HG03108 (cell line): ENCODE measurements around the gene LYRM7.
A peak's percentile ranks its signal among the peaks of the same experiment; 100 is the strongest.
"Not testable (repeated sequence)": the region's sequence is repeated elsewhere in the genome, so short reads cannot be mapped to it uniquely, and the experiment has no call there.

Experiments used
- ATAC-seq: cut with Tn5 transposase; IDR thresholded peaks from one replicate; pipeline ENCODE4 v1.9.1; 2021; ENCODE audit warnings: moderate library complexity; ENCODE audit not compliant: unreplicated experiment

Gene LYRM7

DNA sequence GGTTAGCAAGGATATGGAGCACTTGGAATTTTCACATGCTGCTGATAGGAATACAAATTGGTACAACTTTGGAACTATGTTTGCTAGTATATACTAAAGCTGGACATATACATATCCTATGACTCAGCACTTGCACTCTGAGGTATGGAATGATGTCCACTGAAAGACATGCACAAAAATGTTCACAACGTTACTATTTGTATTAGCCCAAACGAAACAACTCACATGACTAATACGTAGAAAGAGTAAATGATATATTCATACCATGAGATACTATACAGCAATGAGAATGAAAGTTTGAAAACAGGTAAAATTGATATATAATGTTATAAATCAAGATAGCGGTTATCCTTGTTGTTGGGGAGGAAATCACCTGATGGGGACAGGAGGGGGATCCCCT, 47.6 kb downstream of the LYRM7 start:
- no peak for ATAC-seq

DNA sequence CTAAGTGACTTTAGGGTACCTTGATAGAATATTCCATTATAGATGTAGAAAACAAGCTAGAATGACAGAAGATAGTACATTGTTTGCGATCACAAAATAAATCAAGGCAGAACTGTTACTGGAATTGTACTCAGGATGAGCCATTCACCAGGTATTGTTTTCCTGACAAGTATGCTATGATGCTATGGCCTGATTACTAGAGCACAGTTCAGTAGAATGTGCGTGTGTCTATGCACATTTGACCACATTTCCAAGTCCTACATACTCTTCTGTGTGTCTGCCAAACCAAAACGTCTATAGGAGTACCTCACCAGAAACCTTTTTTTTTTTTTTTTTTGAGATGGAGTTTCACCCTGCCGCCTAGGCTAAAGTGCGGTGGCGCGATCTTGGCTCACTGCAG, 49.8 kb downstream of the LYRM7 start:
- ATAC-seq, result no peak

DNA sequence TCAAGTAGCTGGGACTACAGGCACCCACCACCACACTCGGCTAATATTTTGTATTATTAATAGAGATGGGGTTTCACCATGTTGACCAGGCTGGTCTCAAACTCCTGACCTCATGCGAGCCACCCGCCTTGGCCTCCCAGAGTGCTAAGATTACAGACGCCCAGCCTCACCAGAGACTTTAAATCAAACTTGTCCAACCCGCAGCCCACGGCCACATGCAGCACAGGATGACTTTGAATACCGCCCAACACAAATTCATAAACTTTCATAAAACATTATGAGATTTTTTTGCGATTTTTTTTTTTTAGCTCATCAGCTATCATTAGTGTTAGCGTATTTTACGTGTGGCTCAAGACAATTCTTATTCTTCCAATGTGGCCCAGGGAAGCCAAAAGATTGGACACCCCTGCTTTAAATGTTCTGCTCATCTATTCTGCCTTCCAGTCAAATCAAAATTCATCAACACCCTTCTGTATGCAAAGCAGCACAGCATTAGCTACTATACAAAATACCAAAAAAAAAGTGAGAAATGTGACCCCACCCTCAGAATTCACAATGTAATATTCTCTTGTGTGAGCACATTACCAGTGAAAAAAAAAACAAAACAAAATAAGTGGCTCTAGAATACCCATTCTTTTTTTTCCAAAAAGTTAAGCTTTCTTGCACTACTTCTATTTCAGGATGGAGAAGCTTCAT, 50.4 kb downstream of the LYRM7 start:
- ATAC-seq, result no peak

DNA sequence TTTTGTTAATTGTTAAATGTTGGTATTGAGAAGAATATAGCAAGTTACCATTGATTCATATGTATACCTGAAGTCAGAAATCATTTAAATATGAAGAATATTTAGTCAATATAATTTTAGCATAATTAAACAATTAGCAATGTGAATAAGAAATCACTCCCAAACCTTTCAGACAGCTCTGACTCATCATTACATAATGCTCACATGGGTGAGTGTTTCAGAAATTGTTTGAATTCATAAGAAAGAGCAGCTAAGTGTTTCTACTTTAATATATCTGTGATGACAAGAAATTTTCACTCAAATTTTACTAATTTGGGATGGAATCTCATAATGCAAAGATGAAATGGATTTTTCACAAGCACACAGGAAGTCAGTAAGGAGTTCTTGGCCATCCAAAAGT, 51.1 kb downstream of the LYRM7 start:
- ATAC-seq, result no peak

DNA sequence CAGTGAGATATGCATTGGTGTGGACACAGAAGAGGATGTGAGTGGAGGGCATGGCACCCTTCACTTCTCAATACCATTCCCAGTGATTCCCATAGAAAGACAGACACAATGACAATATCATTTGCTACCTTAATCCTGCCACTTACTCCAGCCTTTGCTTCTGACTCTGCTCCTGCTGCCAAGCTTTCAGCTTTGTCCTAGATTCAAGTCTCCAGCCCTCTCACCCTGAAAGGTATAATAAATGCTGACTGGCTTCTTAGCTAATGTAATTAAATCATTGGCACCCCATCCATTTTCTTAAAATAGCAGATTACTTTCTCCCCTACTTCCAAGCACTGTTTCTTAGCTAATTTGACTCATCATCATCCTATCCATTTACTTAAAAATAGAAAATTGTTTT, 52.0 kb downstream of the LYRM7 start:
- ATAC-seq, result no peak

DNA sequence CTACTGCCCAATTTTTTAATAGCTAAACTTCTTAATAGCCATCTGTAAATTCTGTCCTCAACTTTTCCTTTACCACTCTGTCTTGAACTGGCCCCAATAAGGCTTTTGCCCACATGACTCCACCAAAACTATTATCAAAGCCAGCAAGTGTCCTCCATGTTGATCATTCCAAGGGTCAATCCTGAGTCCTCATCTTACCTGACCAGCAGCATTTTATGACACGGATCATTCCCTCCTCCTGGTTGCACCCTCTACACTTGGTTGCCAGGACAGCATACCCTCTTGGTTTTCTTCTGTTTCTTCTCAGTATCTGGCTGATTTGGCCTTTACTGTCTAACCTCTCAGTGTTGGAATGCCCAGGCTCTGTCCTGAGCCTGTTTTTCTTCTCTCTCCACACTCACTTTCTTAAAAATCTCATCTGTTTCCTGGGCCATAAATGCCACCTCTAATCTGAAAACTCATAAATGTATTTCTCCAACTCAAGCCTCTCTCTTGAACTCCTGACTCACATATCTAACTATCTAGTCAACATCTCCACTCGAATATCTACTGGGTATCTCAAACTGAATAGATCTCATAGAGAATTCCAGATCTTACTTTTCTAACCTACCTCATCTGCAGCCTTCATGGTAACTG, 53.1 kb downstream of the LYRM7 start:
- no peak for ATAC-seq

DNA sequence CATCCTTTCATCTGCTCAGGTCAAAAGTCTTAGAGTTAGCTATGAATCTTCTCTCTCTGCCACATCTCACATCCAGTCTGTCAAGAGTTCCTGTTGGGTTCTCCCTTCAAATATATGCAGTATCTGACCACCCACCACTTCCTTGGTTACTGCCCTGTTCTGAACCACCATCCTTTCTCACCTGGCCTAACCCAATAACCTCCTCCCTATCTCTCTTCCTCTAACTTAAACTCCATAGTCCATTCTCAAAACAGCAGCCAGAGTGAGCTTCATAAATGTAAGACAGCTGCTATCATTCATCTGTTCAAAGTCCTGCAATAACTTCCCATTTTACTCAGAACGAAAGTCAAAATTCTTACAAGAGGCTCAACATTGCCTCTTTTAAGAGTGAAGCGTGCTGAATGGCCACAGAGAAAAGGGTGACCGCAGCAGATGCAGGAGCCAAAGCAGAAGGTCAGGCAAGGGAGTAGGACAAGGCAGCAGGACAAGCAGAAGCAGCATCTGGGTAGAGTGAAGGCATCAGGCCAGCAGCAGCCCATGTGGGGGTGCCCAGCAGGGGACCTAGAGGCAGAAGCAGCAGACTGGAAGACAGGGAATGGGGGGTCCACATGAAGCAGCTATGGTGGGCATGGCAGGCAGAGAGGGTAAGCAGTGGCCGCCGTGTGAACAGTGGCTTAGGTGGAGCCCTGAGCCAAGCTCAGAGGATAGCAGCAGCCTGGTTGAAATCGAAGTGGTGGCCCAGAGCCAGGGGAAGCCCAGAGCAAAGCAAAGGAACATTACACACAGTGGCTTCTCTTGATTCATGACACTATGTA, 53.9 kb downstream of the LYRM7 start:
- peak; percentile 82 for ATAC-seq

DNA sequence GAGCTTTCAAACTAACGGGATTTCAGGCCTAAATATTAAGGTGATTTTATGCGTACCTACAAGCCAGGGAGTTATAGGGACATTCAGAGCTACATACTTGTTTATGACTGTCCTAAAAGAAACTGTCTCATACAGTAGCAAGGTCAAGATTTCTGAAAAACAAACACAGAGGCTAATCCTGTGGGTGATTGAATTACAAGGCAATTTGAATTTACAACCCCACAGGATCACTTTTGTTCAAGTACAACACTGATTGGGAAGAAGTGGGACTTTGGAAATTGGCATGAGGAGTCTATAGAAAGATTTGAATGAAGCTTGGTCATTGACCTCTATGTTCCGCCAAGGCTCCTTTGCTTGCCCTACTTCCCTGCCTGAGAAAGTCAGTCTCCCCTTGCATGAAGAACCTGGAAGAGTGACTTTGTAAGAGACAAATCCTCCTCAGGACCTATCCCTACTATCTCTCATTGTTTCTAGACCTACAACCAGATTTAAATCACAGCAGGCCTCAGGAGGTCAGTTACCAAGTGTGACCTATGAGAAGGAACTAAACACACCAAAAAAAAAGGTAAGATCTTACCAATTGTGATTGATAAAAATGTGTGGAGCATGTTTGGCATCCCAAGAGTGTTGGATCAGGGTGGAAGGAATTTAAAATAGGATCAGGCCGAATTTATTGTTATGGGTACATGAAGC, 54.7 kb downstream of the LYRM7 start:
- ATAC-seq, result no peak

DNA sequence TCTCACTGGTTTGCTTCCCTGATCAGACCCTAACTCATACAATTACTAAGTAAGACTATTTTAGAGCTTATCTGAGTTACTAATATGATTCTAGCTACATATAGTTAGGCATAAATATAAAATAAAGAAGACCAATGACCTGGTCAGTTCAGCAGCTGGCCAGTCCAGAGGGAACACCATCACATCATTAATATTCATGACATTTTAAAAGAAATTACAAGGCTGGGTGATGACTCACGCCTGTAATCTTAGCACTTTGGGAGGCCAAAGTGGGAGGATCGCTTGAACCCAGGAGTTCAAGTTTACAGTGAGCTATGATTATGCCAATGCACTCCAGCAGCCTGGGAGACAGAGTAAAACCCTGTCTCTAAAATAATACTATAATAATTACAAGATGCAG, 56.2 kb downstream of the LYRM7 start:
- ATAC-seq, result no peak

DNA sequence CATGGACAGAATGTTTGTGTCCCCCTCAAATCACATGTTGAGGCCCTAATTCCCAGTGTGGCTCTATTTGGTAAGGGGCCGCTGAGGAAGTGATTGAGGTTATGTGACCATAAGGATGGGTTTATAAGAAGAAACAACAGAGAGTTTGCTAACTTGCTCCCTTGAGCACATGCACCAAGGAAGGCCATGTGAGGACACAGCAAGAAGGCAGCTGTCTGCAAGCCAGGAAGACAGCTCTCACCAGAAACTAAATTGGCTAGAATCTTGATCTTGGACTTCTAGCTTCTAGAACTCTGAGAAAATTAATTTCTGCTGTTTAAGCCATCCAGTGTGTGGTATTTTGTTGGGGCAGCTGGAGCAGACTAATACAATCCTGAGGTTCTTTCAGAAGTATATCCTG, 57.9 kb downstream of the LYRM7 start:
- ATAC-seq, result no peak

DNA sequence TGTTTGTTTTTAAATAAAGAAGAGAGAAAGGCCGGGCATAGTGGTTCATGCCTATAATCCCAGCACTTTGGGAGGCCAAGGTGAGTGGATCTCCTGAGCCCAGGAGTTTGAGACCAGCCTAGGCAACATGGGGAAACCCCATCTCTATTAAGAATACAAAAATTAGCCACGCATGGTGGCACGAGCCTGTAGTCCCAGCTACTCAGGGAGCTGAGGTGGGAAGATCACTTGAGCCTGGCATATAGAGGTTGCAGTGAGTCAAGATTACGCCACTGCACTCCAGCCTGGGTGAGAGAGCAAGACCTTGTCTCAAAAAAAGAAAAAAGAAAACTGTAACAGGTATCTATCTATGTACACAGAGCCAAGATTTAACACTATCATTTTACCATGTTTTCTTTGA, 58.9 kb downstream of the LYRM7 start:
- ATAC-seq, result no peak

DNA sequence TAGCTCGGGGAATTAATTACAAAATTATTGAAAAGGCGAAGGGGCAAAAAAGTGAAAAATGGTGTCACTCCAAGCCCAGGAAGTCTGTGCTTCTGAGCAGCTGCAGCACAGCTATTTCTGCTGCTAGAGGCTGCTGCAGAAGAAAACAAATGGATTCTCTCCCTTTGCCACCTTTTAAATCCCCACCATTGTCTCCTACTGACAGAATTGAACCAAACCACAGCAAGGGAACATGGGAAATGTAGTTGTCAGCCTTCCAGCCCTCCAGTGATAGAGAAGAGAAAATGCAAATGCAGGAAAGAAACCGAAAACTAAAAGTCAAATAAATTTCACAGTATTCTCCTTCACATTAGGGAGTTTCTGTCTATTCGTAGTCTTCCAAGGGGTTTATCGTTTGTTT, 59.7 kb downstream of the LYRM7 start:
- ATAC-seq, result no peak

DNA sequence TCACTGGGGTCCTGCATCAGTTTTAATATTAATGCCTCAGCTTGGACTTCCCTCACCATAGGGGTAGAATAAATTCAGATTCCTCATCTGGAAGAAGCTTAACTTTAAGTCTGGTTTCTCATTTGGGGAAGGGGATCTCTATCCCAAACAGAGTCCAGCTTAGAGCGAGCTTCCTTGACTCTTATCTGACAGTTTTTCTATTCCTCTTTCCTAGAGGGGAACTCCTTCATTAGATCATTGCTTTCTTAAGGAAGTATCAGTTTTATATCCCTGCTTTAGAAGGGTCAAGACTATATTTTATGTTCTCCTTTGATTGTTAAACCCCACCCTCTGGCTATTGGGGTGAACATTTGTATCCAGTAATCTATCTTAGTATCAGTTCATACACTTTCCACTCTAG, 68.9 kb downstream of the LYRM7 start:
- ATAC-seq, result no peak

DNA sequence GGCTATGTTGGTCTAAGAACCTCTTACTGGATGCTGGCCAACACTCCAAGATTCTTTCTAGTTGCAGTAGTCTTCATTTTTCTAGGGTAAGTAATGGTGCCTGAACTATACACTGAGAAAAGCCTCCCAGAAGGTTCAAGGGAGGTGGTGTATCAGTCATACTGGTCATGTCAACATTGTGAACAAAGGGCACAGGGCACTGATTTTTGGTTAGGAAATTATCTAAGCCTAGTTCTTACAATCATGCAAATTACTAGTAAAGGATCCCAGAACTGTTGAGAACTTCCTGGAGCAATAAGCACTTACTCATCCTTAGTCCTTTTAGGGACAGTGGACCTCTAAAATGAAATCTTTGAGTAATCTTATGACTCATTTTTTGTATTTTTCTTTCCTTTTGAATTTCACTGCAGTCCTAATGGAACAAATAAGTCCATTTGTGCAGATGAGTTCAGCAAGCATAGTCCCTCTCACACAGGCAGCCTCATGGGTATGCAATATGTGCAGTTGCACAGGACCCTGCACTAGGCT, 72.0 kb downstream of the LYRM7 start:
- no peak for ATAC-seq

DNA sequence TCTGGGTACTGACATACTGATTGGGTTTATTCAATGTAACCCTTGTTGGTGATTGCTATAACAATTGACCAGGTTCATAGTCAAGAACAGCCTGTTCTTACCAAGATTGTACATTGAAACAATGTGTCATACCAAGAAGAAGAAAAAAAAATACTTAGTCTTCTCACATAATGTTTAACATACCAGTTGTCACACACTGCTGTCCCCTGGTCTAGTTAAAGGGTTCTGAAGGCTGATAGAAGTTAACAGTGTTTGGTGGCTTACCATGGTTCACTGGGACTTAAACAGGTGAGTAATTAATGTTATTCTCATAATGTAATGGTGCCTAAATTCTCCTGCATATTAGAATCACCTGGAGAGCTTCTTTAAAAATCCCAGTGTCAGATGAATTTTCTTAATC, 74.6 kb downstream of the LYRM7 start:
- ATAC-seq, result no peak

DNA sequence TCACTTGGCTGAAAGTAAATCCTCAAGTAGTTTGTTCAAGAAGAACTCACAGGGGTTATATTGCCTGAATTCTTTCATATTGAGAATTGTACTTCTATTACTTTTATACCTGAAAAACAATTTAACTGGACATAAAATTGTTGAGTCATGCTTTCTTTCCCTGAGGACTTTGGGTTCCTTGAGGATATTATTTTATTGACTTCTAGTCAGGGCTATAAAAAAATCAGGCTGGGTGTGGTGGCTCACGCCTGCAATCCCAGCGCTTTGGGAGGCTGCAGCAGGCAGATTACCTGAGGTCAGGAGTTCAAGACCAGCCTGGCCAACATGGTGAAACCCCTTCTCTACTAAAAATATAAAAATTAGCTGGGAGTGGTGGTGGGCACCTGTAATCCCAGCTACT, 75.2 kb downstream of the LYRM7 start:
- ATAC-seq, result no peak

DNA sequence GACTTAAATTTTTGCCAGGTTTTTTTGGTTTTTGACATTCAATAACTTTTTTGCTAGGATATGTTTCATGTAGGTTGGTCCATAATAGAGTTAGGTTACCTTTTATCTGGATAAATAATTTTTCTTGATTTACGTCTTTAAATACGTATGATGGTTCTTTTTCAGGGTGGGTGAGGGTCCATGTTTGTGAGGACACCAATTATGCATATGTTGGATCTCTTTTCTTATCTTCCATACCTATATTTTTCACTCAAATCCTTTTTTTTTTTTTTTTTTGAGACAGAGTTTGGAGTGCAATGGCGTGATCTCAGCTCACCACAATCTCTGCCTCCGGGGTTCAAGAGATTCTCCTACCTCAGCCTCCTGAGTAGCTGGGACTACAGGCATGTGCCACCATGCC, 75.8 kb downstream of the LYRM7 start:
- ATAC-seq, result no peak

DNA sequence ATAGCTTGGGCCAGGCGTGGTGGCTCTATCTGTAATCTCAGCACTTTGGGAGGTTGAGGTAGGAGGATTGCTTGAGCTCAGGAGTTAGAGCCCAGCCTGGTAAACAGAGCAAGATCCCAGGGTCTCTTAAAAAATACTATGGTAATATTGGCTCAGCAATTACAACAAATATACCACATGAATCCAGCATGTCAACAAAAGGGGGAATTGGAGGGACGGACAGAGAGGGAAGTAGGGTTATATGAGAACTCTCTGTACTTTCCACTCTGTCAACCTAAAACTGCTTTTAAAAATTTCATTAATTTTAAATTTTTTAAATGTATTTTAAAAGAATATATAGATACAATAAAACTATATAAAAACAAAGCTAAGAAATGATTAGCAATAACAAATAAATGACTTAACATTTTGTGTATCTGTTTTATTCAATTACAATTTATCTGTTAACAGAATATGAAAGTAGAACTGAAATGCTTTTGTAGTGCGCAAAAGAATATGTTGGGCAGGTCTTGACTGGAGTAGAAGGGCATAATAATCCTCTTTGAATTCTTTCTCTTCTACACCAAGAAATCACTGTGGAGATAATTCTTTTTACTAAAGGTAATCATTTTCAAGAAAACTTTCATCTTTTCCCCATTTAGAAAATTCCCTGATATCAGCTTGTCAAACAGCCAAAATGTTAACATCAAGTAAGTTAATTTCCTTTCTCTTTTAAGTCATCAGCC, 80.2 kb downstream of the LYRM7 start:
- ATAC-seq, result peak; percentile 25

DNA sequence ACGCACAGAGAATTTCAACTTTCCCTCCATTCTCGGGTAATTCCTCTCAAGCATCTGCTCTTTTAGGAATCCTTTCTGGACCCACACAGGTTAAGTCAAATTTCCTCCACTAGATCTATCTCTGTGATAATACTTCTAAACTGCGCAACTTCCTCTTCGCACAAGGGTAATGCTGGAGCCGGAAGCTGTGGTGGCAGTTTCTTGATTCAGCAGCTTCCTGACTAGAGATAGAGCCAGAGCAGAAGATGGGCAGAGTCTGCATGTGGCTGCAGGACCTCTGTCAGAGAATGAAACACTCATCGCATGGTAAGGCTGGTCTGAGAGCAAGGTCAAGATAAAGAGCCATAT, 82.1 kb downstream of the LYRM7 start:
- ATAC-seq, result peak; percentile 83

DNA sequence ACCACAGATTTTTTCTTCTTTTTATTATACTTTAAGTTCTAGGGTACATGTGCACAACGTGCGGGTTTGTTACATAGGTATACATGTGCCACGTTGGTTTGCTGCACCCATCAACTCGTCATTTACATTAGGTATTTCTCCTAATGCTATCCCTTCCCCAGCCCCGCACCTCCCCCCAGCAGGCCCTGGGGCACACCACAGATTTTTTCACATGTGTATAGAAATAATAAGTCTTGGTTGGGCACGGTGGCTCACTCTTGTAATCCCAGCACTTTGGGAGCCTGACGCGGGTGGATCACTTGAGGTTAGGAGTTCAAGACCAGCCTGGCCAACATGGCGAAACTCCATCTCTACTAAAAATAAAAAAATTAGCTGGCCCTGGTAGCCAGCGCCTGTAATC, 83.3 kb downstream of the LYRM7 start:
- ATAC-seq, result not testable (repeated sequence)

DNA sequence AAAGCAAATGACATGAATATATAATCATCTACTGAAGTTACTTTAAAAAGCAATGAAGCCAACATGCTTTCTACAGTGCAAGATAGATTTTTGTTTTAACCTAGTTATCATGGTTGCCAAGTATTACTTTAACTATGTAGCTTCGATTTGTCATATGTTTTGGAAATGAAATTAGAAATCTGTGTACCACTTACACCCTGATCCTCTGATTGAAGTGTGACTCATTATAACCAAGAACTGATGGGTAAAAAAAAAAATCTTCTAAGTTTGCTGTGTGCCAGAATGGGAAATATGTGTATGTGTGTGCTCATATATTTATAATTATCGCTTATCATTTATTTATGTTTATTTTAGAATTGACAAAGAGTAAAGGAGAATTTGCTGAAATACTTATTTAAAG, 84.0 kb downstream of the LYRM7 start:
- no peak for ATAC-seq
